ENCODE results near the gene FOSL2. TPM values are rescaled to one million over a fixed set of nuclear protein-coding genes. Genes with fewer than 3 reads are reported as not detected.

The FOSL2 gene
- total and polyA plus RNA-seq, 2 donors (not counting 1 experiment from before 2014, with no cell fraction given) = 2.5 to 37.7 TPM

- H3K9me3 Mint-ChIP-seq (ENCODE audit: insufficient read depth) = no peaks in the 10 kb centered on the region
- H3K9ac ChIP-seq (ENCODE audit: low read length) = no peak overlapping the region
- ATAC-seq (ENCODE audit: low read depth) = no peak
- intact Hi-C loops (cut with micrococcal nuclease) = no loop called here
- no peaks in the 10 kb centered on the region for H3K9me3 ChIP-seq (ENCODE audit: control extremely low read depth in 1 of 3, control insufficient read depth in 2 of 3, insufficient read depth in 1 of 3, low read length in 2 of 3)
- H2AFZ ChIP-seq (ENCODE audit: insufficient read depth, low read depth, low read length, poor library complexity, severe bottlenecking) = no peak overlapping the region
- no peaks in the 10 kb centered on the region for H3K27me3 ChIP-seq (replicated peaks in 1 of 4; ENCODE audit: control extremely low read depth in 1 of 4, control insufficient read depth in 3 of 4, insufficient read depth in 4 of 4, low read length in 3 of 4)
- H3K4me3 Mint-ChIP-seq = no peak overlapping the region
- ChIA-PET CTCF (no interaction called here), POLR2A (no interaction called here)
- H3K4me2 ChIP-seq (replicated peaks; ENCODE audit: low read depth, low read length, poor library complexity, severe bottlenecking) = no peak overlapping the region
- H3K27me3 Mint-ChIP-seq = peaks cover 3% of the 10 kb centered on the region
- H3K4me1 Mint-ChIP-seq = no peaks in the 10 kb centered on the region
- no peak for DNase-seq
- TF ChIP-seq, protein P1, sequence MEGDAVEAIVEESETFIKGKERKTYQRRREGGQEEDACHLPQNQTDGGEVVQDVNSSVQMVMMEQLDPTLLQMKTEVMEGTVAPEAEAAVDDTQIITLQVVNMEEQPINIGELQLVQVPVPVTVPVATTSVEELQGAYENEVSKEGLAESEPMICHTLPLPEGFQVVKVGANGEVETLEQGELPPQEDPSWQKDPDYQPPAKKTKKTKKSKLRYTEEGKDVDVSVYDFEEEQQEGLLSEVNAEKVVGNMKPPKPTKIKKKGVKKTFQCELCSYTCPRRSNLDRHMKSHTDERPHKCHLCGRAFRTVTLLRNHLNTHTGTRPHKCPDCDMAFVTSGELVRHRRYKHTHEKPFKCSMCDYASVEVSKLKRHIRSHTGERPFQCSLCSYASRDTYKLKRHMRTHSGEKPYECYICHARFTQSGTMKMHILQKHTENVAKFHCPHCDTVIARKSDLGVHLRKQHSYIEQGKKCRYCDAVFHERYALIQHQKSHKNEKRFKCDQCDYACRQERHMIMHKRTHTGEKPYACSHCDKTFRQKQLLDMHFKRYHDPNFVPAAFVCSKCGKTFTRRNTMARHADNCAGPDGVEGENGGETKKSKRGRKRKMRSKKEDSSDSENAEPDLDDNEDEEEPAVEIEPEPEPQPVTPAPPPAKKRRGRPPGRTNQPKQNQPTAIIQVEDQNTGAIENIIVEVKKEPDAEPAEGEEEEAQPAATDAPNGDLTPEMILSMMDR (IDR thresholded peaks at IDR 0.05) = no peak
- no peak for TF ChIP-seq EZH2 (IDR thresholded peaks at IDR 0.05; ENCODE audit: borderline replicate concordance, insufficient read depth, low read depth, low read length, poor library complexity, severe bottlenecking)
- no peaks in the 10 kb centered on the region for H3K36me3 ChIP-seq (replicated peaks in 1 of 2; ENCODE audit: control extremely low read depth in 1 of 2, control insufficient read depth in 1 of 2, extremely low read depth in 1 of 2, insufficient read depth in 2 of 2, low read length in 1 of 2)
- no peaks in the 10 kb centered on the region for H3K4me1 ChIP-seq (ENCODE audit: control insufficient read depth in 2 of 2, insufficient read depth in 2 of 2, low read length in 2 of 2)
- H3K4me3 ChIP-seq (ENCODE audit: control extremely low read depth in 1 of 5, extremely low read depth in 1 of 5, insufficient read depth in 1 of 5, low read depth in 2 of 5, low read length in 4 of 5) = no peak overlapping the region
- no peaks in the 10 kb centered on the region for H4K20me1 ChIP-seq (ENCODE audit: control insufficient read depth, insufficient read depth, low read length, poor library complexity, severe bottlenecking)
- 95% methylated on average over 6 of the region's 8 CpGs for WGBS (ENCODE audit: insufficient coverage)
- H3K79me2 ChIP-seq (ENCODE audit: control insufficient read depth, insufficient read depth, low read length) = no peaks in the 10 kb centered on the region
- H3K27ac Mint-ChIP-seq = no peak overlapping the region
- H3K27ac ChIP-seq (ENCODE audit: low read length in 2 of 2) = no peak overlapping the region
Measured at GRCh38 chr2:28400419-28400818, 7.8 kb downstream of the FOSL2 start.

GRCh38 chr2:28400921-28401320 lies 8.3 kb downstream of the FOSL2 start:
- H3K4me1 Mint-ChIP-seq = no peaks in the 10 kb centered on the region
- no peak for DNase-seq
- peaks cover 3% of the 10 kb centered on the region for H3K27me3 Mint-ChIP-seq
- Histone ChIP-seq H3K27ac (ENCODE audit: low read length in 2 of 2) (no peak overlapping the region), H3K27me3 (replicated peaks in 1 of 4; ENCODE audit: control extremely low read depth in 1 of 4, control insufficient read depth in 3 of 4, insufficient read depth in 4 of 4, low read length in 3 of 4) (no peaks in the 10 kb centered on the region), H3K4me1 (ENCODE audit: control insufficient read depth in 2 of 2, insufficient read depth in 2 of 2, low read length in 2 of 2) (no peaks in the 10 kb centered on the region), H3K4me3 (ENCODE audit: control extremely low read depth in 1 of 5, extremely low read depth in 1 of 5, insufficient read depth in 1 of 5, low read depth in 2 of 5, low read length in 4 of 5) (no peak overlapping the region), H3K9ac (ENCODE audit: low read length) (no peak overlapping the region), H4K20me1 (ENCODE audit: control insufficient read depth, insufficient read depth, low read length, poor library complexity, severe bottlenecking) (no peaks in the 10 kb centered on the region), H2AFZ (ENCODE audit: insufficient read depth, low read depth, low read length, poor library complexity, severe bottlenecking) (no peak overlapping the region), H3K79me2 (ENCODE audit: control insufficient read depth, insufficient read depth, low read length) (no peaks in the 10 kb centered on the region), H3K4me2 (replicated peaks; ENCODE audit: low read depth, low read length, poor library complexity, severe bottlenecking) (no peak overlapping the region), H3K9me3 (ENCODE audit: control extremely low read depth in 1 of 3, control insufficient read depth in 2 of 3, insufficient read depth in 1 of 3, low read length in 2 of 3) (no peaks in the 10 kb centered on the region), H3K36me3 (replicated peaks in 1 of 2; ENCODE audit: control extremely low read depth in 1 of 2, control insufficient read depth in 1 of 2, extremely low read depth in 1 of 2, insufficient read depth in 2 of 2, low read length in 1 of 2) (no peaks in the 10 kb centered on the region)
- CTCF ChIA-PET = interaction anchor here (0.7 kb wide), 1 partner anchor 10 kb away, joined by 3 read pairs; no protein-coding TSS in a partner anchor
- no peaks in the 10 kb centered on the region for H3K9me3 Mint-ChIP-seq (ENCODE audit: insufficient read depth)
- no peak overlapping the region for H3K4me3 Mint-ChIP-seq
- TF ChIP-seq, protein P1 (IDR thresholded peaks at IDR 0.05) = no peak
- no peak for TF ChIP-seq EZH2 (IDR thresholded peaks at IDR 0.05; ENCODE audit: borderline replicate concordance, insufficient read depth, low read depth, low read length, poor library complexity, severe bottlenecking)
- no peak overlapping the region for H3K27ac Mint-ChIP-seq
- POLR2A ChIA-PET = no interaction called here
- WGBS (ENCODE audit: insufficient coverage) = no CpG with 5 or more reads among the region's 1 CpG
- ATAC-seq (ENCODE audit: low read depth) = no peak
- intact Hi-C loops (cut with micrococcal nuclease) = no loop called here
